Loucy (cell line): Measurements from ENCODE around the gene NAALADL1.

Source experiments
- H2AFZ ChIP-seq: fragments of 200-600 bp; sonication (generic); 2 replicates; pipeline ENCODE4 v1.6.0; 2016; ENCODE audit warnings: antibody characterized with exemption, mild to moderate bottlenecking, low read length, moderate library complexity
- H3F3A ChIP-seq: fragments of 200-600 bp; 2 replicates; pipeline ENCODE4 v1.6.0; 2016; ENCODE audit warnings: antibody characterized with exemption, low read depth, mild to moderate bottlenecking
- H3K27me3 ChIP-seq: fragments of 200-600 bp; sonication (generic); 2 replicates; pipeline ENCODE4 v1.6.1; 2014; ENCODE audit warnings: low read length, mild to moderate bottlenecking; ENCODE audit not compliant: insufficient read depth, poor library complexity, severe bottlenecking
- H3K36me3 ChIP-seq: fragments of 200-600 bp; sonication (generic); 2 replicates; pipeline ENCODE4 v1.6.1; 2016; ENCODE audit warnings: low read length; ENCODE audit not compliant: insufficient read depth
- H3K4me1 ChIP-seq: fragments of 200-600 bp; sonication (generic); 2 replicates; pipeline ENCODE4 v1.5.1; 2014; ENCODE audit warnings: low read length, mild to moderate bottlenecking; ENCODE audit not compliant: insufficient read depth, poor library complexity, severe bottlenecking
- H3K4me2 ChIP-seq: fragments of 200-600 bp; sonication (generic); 2 replicates; pipeline ENCODE4 v1.6.0; 2014; ENCODE audit warnings: antibody characterized with exemption, low read length, low read depth, mild to moderate bottlenecking; ENCODE audit not compliant: poor library complexity, severe bottlenecking
- H3K4me3 ChIP-seq: fragments of 200-600 bp; sonication (generic); 2 replicates; pipeline ENCODE4 v1.5.1; 2014; ENCODE audit warnings: low read length, mild to moderate bottlenecking, mixed read lengths; ENCODE audit not compliant: poor library complexity, severe bottlenecking
- H3K79me2 ChIP-seq: fragments of 200-600 bp; sonication (generic); 2 replicates; pipeline ENCODE4 v1.6.1; 2014; ENCODE audit warnings: low read length; ENCODE audit not compliant: insufficient read depth
- H3K9ac ChIP-seq: fragments of 200-600 bp; sonication (generic); 2 replicates; pipeline ENCODE4 v1.6.0; 2014; ENCODE audit warnings: mild to moderate bottlenecking, low read depth, low read length, moderate library complexity; ENCODE audit not compliant: poor library complexity, severe bottlenecking
- H3K9me2 ChIP-seq: fragments of 200-600 bp; sonication (generic); replicated peaks from 2 replicates; pipeline ENCODE4 v1.6.1; 2016; ENCODE audit warnings: low read depth, low read length, mixed read lengths
- H3K9me3 ChIP-seq: fragments of 200-600 bp; sonication (generic); 2 replicates; pipeline ENCODE4 v1.6.1; 2014; ENCODE audit warnings: mild to moderate bottlenecking, antibody characterized with exemption, low read length, low read depth; ENCODE audit not compliant: insufficient read depth
- H4K20me1 ChIP-seq: fragments of 200-600 bp; sonication (generic); 2 replicates; pipeline ENCODE4 v1.6.0; 2014; ENCODE audit warnings: antibody characterized with exemption, low read length, mild to moderate bottlenecking; ENCODE audit not compliant: insufficient read depth, poor library complexity, severe bottlenecking
- CTCF ChIP-seq: fragments of 200-600 bp; sonication (generic); conservative IDR thresholded peaks from 2 replicates; pipeline ENCODE4 v1.5.1; 2014; ENCODE audit warnings: mild to moderate bottlenecking, antibody characterized with exemption, low read length
- EZH2phosphoT487 ChIP-seq: fragments of 200-600 bp; IDR thresholded peaks from 2 replicates; pipeline ENCODE4 v1.6.1; 2018; ENCODE audit warnings: antibody characterized with exemption, mild to moderate bottlenecking, moderate library complexity, borderline replicate concordance

Gene NAALADL1

GRCh38 chr11:65087827-65088226, 29.5 kb upstream of the NAALADL1 start:
- Histone ChIP-seq H3K9ac (no peak overlapping the region), H3K36me3 (peaks cover 3% of the 10 kb centered on the region; the same call in 1 of the 2 replicates), H2AFZ (no peak overlapping the region), H3K79me2 (peaks cover 30% of the 10 kb centered on the region), H4K20me1 (no peaks in the 10 kb centered on the region), H3K27me3 (no peaks in the 10 kb centered on the region), H3K4me3 (no peak overlapping the region), H3K9me3 (no peaks in the 10 kb centered on the region), H3K4me2 (no peak overlapping the region), H3K9me2 (no peaks in the 10 kb centered on the region), H3K4me1 (peaks cover 15% of the 10 kb centered on the region), H3F3A (no peaks in the 10 kb centered on the region)
- no peak for TF ChIP-seq CTCF
- no peak for TF ChIP-seq EZH2phosphoT487

- no peak overlapping the region for H3K4me2 ChIP-seq
- no peak overlapping the region for H3K4me3 ChIP-seq
- H3F3A ChIP-seq, result no peaks in the 10 kb centered on the region
- no peaks in the 10 kb centered on the region for H3K27me3 ChIP-seq
- H3K9ac ChIP-seq, result no peak overlapping the region
- TF ChIP-seq CTCF, result no peak
- TF ChIP-seq EZH2phosphoT487, result no peak
- no peaks in the 10 kb centered on the region for H3K9me3 ChIP-seq
- no peaks in the 10 kb centered on the region for H3K9me2 ChIP-seq
- H4K20me1 ChIP-seq, result peaks cover under 1% of the 10 kb centered on the region
- peaks cover 20% of the 10 kb centered on the region for H3K4me1 ChIP-seq
- peaks cover 3% of the 10 kb centered on the region; the same call in 1 of the 2 replicates for H3K36me3 ChIP-seq
- H2AFZ ChIP-seq, result no peak overlapping the region
- H3K79me2 ChIP-seq, result peaks cover 36% of the 10 kb centered on the region
Observed at GRCh38 chr11:65087216-65087615, 28.9 kb upstream of the NAALADL1 start.

GRCh38 chr11:65086809-65087208, 28.5 kb upstream of the NAALADL1 start:
- Histone ChIP-seq H3K79me2 (peaks cover 40% of the 10 kb centered on the region), H3K9ac (no peak overlapping the region), H3K9me2 (no peaks in the 10 kb centered on the region), H3K36me3 (peaks cover 3% of the 10 kb centered on the region; the same call in 1 of the 2 replicates), H3K4me2 (no peak overlapping the region), H2AFZ (no peak overlapping the region), H4K20me1 (peaks cover 4% of the 10 kb centered on the region), H3K4me3 (no peak overlapping the region), H3K27me3 (no peaks in the 10 kb centered on the region), H3F3A (no peaks in the 10 kb centered on the region), H3K4me1 (peaks cover 24% of the 10 kb centered on the region), H3K9me3 (no peaks in the 10 kb centered on the region)
- TF ChIP-seq EZH2phosphoT487 (no peak), CTCF (no peak)
